HG03342 (cell line): Measurements from ENCODE around the gene DHX16.

Experiments used
- ATAC-seq: cut with Tn5 transposase; IDR thresholded peaks from one replicate; pipeline ENCODE4 v1.9.1; 2021; ENCODE audit warnings: mild to moderate bottlenecking, moderate library complexity; ENCODE audit not compliant: unreplicated experiment

The DHX16 gene

DNA sequence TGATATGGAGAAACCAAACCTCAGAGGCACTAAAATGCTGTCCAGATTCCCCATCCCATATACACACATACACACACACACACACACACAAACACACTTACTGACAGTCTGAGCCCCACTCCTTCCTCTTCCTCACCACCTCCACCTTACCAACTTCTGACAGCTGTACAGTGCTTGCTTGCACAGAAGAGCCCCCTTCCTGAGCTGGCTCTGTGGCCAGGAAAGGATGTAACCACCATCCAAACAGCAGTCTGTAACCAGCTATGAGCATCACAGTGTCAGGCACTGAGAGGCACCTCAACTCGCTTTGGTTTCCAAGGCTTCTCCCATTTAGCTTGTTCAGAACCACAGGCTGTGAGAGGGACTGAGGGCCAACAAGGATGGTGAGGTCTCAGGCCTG is 31.8 kb downstream of the DHX16 start:
- ATAC-seq, result no peak

DNA sequence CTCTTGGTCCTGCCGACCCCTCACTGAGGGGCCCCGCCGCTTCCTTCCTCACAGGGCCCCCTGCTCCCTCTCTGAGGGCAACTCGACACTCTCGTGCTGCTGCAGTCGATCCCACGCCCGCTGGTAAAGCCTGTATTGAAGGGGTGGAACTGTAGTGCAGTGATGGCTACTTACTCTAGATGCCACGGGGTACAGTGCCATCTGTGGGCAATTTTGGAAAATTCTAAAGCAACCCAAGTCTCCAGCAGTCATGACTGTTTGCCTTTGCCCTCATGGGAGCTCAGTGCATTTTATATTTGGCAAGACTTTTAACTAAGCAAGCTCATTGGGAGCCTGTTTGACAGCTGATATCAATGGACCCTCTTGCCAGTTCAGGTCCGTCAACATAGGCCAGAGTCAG is 32.3 kb downstream of the DHX16 start:
- no peak for ATAC-seq

DNA sequence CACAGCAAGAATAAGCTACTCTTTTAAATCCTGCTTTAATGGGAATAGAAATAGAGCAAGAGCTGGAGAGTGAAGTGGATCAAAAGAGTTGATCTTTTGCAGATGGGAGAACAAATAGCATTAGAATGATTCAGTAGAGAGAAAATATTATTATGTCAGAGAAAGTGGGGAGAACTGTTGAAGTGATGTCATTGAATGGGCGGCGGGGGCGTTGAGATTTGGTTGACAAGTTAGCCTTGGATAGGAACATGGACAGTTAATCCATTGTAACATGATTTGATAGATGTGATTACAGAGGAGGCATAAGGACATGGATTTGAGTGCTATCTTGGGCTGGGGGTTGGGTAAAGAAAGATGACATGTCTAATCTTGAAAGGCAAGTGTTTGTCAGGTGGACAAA is 37.0 kb downstream of the DHX16 start:
- ATAC-seq, result no peak

GRCh38 chr6:30626484-30627366 is 46.1 kb downstream of the DHX16 start, which contains the start of gene ATAT1:
Gene ATAT1 (plus strand): TSS chr6:30626874.
- peak; percentile 79 for ATAC-seq

GRCh38 chr6:30625511-30625910 is 47.3 kb downstream of the DHX16 start:
- no peak for ATAC-seq

DNA sequence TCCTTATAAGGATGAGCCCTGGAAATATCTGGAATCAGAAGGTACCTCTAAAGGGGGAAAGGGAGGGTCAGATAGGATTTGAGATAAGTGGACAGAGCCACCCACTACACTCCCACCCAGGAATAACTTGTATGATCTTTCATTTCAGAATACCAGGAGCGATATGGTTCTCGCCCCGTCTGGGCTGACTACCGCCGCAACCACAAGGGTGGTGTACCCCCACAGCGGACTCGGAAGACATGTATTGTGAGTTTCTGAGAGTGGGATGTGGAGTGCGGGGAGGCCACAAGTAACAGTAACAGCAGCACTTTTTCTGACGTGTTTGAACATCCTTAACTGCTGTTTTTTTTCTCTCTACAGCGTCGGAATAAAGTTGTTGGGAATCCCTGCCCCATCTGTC is 53.2 kb downstream of the DHX16 start:
- ATAC-seq, result no peak

- no peak for ATAC-seq
Measured at GRCh38 chr6:30618270-30618797, 54.5 kb downstream of the DHX16 start.

GRCh38 chr6:30617565-30618269 is 55.1 kb downstream of the DHX16 start, which contains the start of gene MRPS18B:
Gene MRPS18B (plus strand): TSS chr6:30617840. CDS start chr6:30617866, 26 bp downstream.
- ATAC-seq, result peak; percentile 63

DNA sequence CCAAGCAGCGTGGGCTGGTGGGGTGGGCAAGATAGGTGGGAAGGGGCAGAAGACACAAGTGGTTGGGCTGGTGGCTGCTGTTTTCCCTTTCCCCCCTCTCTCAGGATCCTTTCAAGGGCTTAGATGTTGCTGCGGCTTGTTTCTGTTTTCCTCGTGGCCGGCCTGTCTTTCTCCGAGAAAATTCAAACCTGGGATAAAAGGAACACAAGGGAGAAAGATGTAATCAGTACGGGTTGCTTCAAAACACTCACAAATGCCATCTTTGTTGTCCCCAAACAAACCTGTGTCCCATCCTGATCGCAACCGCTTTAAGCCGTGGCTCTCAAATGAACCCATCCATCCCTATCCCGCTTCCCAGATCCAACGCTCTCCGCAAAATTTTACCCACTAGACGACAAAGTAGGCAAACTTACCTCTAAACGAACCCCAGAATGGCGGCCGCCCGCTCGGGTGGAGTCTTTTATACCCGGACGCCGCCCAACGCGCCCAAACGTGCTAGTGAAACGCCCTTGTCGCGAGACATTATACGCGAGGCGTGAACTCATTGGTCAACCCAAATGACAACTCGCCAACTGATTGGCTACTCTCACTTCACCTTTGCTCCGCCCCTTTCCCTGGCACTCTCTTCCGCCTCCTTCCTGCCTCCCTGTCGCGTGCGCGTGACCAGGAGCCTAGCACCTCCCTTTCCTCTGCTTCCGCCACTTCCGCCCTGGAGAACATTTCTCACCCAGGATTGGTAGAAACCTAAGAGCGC is 55.8 kb downstream of the DHX16 start, which contains the start of gene PPP1R10:
PPP1R10 (minus strand) TSS at position 433 of the 754 bp plus-strand sequence. CDS start 7,299 bp downstream, outside the sequence.
- ATAC-seq, result peak; percentile 79

DNA sequence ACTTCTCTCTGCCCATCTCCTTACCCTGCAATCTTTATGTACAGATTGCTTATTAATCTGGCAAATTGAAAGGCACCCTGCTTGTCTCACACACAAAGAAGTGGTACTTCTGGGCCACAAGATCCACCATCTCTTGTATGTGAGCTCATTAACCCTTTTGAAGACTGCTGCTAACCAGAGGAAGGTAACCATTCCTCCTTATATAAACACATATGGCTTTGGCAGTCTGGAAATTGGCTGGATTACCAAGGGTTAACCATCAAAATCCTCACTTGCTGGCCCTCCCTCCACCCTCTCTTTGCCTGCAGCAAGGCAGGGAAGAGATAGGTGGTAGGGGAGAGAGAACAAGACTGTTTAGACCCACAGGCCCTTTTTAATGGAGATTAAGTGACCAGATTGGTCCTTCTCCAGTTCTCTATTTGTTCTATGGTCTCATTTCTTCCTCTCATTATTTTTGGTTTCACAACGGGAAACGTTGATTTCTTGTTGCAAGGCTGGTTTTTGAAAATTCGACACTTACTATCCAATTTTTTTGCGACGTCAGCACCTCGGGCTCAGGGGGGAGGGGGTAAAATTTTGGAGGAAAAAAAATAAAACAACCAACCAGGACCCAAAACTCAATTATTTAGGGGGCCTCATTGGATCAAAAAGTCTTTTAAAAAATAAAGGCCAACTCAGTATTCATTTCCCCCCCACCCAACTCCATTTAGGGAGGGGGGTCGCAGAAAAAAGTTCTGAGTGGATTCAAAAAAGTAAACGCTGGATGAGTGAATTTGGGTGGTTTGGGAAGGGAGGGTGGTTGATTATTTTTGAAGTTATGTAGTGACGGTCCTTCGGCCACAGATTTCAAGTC is 56.6 kb downstream of the DHX16 start:
- no peak for ATAC-seq

DNA sequence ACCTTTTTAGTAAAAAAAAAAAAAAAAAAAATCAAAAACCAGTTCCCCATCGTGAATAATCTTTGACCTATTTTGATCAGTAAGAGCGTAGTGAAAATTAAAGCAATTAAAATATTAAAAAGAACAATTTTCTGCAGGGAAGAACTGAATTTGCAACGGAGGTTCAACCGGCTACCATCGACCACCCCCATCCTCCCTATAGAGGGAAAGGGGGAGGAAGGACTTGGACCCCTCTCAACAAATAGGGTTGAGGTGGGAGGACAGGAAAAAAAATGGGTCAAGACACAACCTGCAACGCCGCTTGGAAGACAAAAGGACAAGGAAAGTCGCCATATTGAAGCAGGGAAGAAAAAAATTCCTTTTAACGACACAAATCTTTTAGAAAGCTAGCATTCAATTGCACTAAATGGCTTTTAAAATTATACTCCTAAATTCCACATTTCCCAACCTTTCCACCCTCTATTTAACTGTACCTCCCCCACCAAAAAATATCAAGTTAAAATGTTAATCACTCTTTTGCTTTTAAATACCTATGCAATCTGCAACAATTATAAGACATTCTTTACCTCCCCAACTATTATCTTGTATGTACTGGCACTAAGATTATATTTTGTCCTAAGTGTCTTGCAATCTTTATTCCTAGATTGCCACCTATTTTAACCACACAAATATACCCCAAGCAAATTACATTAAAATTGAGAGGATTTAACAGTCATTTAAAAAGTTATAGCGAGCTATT is 57.4 kb downstream of the DHX16 start:
- ATAC-seq, result no peak

DNA sequence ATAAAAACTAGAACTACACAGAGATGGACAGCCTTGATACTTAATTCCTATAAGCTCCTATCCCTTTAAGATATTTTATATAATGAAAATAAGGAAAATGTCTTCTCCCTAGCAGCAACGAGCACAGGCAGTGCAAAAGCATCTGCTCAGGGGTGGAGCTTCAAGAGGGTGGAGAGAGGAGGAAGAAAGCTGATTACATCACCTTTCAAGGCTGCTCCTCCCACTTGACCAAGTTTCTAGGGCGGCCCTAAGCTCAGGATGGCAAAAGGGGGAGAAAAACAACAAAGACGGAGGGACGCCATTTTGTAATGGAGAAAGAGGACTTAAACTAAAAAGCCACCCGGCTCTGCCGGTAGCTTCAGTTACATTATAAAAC is 58.0 kb downstream of the DHX16 start:
- peak; percentile 38 for ATAC-seq

- no peak for ATAC-seq
Measured at GRCh38 chr6:30614044-30614842, 58.6 kb downstream of the DHX16 start.

DNA sequence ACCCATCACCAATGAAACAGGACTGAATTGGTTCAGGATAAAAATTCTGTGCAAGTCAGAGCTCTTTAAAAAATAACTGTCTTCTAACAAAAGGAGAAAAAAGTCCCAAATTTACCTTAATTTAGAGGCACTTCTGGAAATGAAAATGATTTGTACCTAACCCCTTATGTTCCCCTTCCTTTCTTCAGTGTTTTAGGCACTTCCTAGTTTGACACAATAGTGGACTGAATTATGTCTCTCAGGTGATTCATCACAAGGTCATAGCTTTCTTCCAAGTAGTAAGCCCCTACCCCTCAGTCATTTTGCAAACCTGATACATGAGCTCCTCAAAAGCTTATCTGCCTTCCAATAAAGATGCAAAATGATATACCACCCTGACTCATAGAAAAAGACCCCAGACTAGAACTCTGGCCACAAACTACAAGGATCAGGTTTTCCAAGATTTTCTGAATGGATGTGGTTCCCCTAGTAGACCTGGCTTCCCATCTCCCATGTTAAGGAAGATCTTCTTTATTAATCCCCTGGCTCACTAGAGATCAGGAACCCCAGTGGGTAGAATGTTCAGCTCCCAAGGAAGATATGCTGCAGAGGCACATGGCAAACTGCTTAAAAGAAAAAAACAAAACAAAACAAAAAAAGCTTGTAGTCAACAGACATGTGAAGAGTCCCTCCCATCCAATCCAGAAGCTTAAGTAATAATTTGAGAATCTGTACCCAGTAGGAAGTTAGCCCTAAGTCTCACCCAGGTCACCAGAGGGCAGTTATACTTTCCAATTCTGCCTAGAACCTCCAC is 59.4 kb downstream of the DHX16 start:
- ATAC-seq, result no peak

- no peak for ATAC-seq
Measured at GRCh38 chr6:30612687-30613248, 60.0 kb downstream of the DHX16 start.

- ATAC-seq, result no peak
Measured at GRCh38 chr6:30612213-30612612, 60.6 kb downstream of the DHX16 start.

DNA sequence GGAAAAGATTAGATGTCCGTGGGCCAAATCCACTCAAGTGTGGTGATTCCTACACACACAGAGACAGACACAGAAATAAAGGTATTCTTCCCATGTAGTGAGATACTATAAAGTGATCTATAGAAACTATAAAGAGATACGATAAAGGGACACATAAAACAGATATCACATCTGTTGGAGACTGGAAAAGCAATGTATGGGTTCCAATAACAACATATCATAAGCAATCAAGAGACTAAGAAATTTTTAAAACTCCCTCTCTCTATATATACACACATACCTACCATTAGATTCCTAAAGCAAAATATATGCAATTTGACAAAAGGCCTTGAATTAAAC is 61.0 kb downstream of the DHX16 start:
- ATAC-seq, result no peak
